HepG2 (cell line): ENCODE data around the gene CSNK1D. TPM values are rescaled to one million over a fixed set of nuclear protein-coding genes. Genes with fewer than 3 reads are reported as not detected.

Experiments used
- AGO2 ChIP-seq: fragments of 200-400 bp; formaldehyde crosslinking; optimal IDR thresholded peaks from 2 replicates; pipeline ENCODE3; 2017; ENCODE audit warnings: mild to moderate bottlenecking, low read depth, low read length, moderate library complexity
- CHCHD3 ChIP-seq: sonication (generic); formaldehyde crosslinking; IDR thresholded peaks from 2 replicates; pipeline ENCODE4 v1.8.0; 2022; ENCODE audit warnings: mild to moderate bottlenecking, missing genetic modification reagents, moderate library complexity
- HINFP ChIP-seq: sonication (generic); formaldehyde crosslinking; IDR thresholded peaks from 2 replicates; pipeline ENCODE4 v1.4.0; 2020; ENCODE audit warnings: low read depth, mild to moderate bottlenecking, missing genetic modification reagents
- KLF12 ChIP-seq: sonication (generic); formaldehyde crosslinking; IDR thresholded peaks from 2 replicates; pipeline ENCODE4 v1.4.0; 2020; ENCODE audit warnings: missing genetic modification reagents, borderline replicate concordance
- LRRFIP1 ChIP-seq: sonication (generic); formaldehyde crosslinking; conservative IDR thresholded peaks from 2 replicates; pipeline ENCODE4 v1.4.0; 2020; ENCODE audit warnings: missing genetic modification reagents
- PHF21A ChIP-seq: sonication (generic); formaldehyde crosslinking; IDR thresholded peaks from 2 replicates; pipeline ENCODE4 v1.5.0; 2020; ENCODE audit warnings: mild to moderate bottlenecking, missing genetic modification reagents
- RNF2 ChIP-seq: fragments of 450-650 bp; conservative IDR thresholded peaks from 2 replicates; pipeline ENCODE4 v1.6.1; 2016; ENCODE audit warnings: low read depth
- TFE3 ChIP-seq: IDR thresholded peaks from 2 replicates; pipeline ENCODE4 v1.6.1; 2016
- ZBTB33 ChIP-seq: sonication (generic); formaldehyde crosslinking; IDR thresholded peaks from 2 replicates; pipeline ENCODE4 v1.4.0; 2020; ENCODE audit warnings: missing genetic modification reagents
- ZNF34 ChIP-seq: sonication (generic); formaldehyde crosslinking; IDR thresholded peaks from 2 replicates; pipeline ENCODE4 v1.4.0; 2020; ENCODE audit warnings: mild to moderate bottlenecking, missing genetic modification reagents, borderline replicate concordance
- ZNF609 ChIP-seq: sonication (generic); formaldehyde crosslinking; IDR thresholded peaks from 2 replicates; pipeline ENCODE4 v1.4.0; 2020; ENCODE audit warnings: mild to moderate bottlenecking, missing genetic modification reagents, borderline replicate concordance
- ZSCAN12 ChIP-seq: sonication (generic); formaldehyde crosslinking; IDR thresholded peaks from 2 replicates; pipeline ENCODE4 v1.9.0; 2021; ENCODE audit warnings: mild to moderate bottlenecking, missing genetic modification reagents
- ZSCAN21 ChIP-seq: sonication (generic); formaldehyde crosslinking; IDR thresholded peaks from 2 replicates; pipeline ENCODE4 v1.8.0; 2022; ENCODE audit warnings: mild to moderate bottlenecking, missing genetic modification reagents, moderate library complexity, borderline replicate concordance
- polyA plus RNA-seq, 8 experiments: library from polyadenylated mRNA; depleted of rRNA in 3 of 8; stranded (reverse) in 7 of 8; unstranded in 1 of 8; fragments of >200 nt; fragmentation: Illumina TruSeq in 4 of 8; extraction: Trizol in 4 of 8; gene quantifications; 2 replicates each; pipeline versions ENCODE4 v1.2.1 to v1.2.3, GENCODE V29; 2011 to 2016; ENCODE audit warnings: low read depth in 4 of 8, missing spikeins in 1 of 8, mixed read lengths in 1 of 8; ENCODE audit not compliant: insufficient read depth in 1 of 8
- total RNA-seq, 5 experiments: library from RNA; depleted of rRNA; stranded (reverse); fragments of >200 nt; fragmentation: Illumina TruSeq; extraction: Trizol; gene quantifications; 2 replicates each; pipeline ENCODE4 v1.2.3, GENCODE V29; 2016; ENCODE audit warnings: low read depth in 1 of 5

The CSNK1D gene
- total and polyA plus RNA-seq, 2 of the 13 experiments (the other 11 are each of a cell fraction or from before 2014, with no cell fraction given) = 31.5 to 128 TPM

GRCh38 chr17:82228842-82229697, 44.4 kb downstream of the CSNK1D start, which contains the start of gene SLC16A3 (continued):
- TF ChIP-seq AGO2 = peak; percentile 97
- peak; percentile 69; the same call in 1 of the 2 replicates for TF ChIP-seq HINFP (CRISPR knock-in tag)
- no peak for TF ChIP-seq ZBTB33
- TF ChIP-seq RNF2 = 0 out of 2 replicates have a peak, but pooled peaks have one; percentile 53
- no peak for TF ChIP-seq LRRFIP1
- no peak for TF ChIP-seq ZSCAN12 (CRISPR knock-in tag)
- 0 out of 2 replicates have a peak, but pooled peaks have one; percentile 21 for TF ChIP-seq PHF21A (CRISPR knock-in tag)
- TF ChIP-seq TFE3 (CRISPR knock-in tag) = no peak
- TF ChIP-seq ZSCAN21 (CRISPR knock-in tag) = peak; percentile 70
- TF ChIP-seq ZNF609 (CRISPR knock-in tag) = no peak; the same call in 1 of the 2 replicates
- no peak for TF ChIP-seq CHCHD3 (CRISPR knock-in tag)
- TF ChIP-seq ZNF34 = no peak
- peak; percentile 67; the same call in 1 of the 2 replicates for TF ChIP-seq KLF12 (CRISPR knock-in tag)
